HG03196 (cell line): ENCODE data around the gene DZIP1L.
"Not testable (repeated sequence)": the region's sequence is repeated elsewhere in the genome, so short reads cannot be mapped to it uniquely, and the experiment has no call there.

ENCODE experiments used
- ATAC-seq: cut with Tn5 transposase; IDR thresholded peaks from one replicate; pipeline ENCODE4 v1.9.1; 2021; ENCODE audit not compliant: unreplicated experiment

Gene DZIP1L

GRCh38 chr3:138114431-138114918, 933 bp downstream of the DZIP1L start:
- ATAC-seq = no peak

- ATAC-seq = no peak
Observed at GRCh38 chr3:138113326-138113725, 2.1 kb downstream of the DZIP1L start.

- ATAC-seq = no peak
Observed at GRCh38 chr3:138112362-138112761, 3.0 kb downstream of the DZIP1L start.

GRCh38 chr3:138105598-138105997, 9.8 kb downstream of the DZIP1L start:
- ATAC-seq = no peak

- ATAC-seq = no peak
Observed at GRCh38 chr3:138103466-138103865, 11.9 kb downstream of the DZIP1L start.

DNA sequence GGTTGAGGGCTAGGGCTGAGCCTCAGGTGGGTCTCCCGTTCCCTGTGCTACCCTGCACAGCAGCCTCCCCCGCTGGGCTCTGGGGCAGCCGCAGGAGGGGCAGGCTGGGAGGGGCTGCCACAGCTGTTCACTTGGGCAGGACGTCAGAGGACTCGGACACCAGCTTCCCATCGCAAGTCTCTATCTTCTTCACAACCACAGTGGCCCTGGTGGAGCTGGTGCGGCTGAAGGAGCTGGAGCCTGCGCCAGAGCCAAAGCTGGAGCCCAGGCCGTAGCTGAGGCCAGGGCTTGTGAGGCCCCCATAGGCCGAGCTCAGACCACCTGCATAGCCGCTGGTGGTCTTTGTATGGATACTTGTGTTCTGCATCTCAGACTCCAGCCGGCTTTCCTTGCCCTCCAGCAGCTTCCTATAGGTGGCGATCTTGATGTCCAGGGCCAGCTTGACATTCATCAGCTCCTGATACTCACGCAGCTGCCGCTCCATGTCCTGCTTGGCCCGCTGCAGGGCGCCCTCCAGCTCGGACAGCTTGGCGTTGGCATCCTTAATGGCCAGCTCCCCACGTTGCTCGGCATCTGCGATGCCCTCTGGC, 14.0 kb downstream of the DZIP1L start:
- not testable (repeated sequence) for ATAC-seq

GRCh38 chr3:138099417-138099816, 16.0 kb downstream of the DZIP1L start:
- ATAC-seq = no peak

- ATAC-seq = no peak
Observed at GRCh38 chr3:138097192-138098172, 17.9 kb downstream of the DZIP1L start.

- no peak for ATAC-seq
Observed at GRCh38 chr3:138093721-138094120, 21.7 kb downstream of the DZIP1L start.

- no peak for ATAC-seq
Observed at GRCh38 chr3:138092023-138092422, 23.4 kb downstream of the DZIP1L start.

DNA sequence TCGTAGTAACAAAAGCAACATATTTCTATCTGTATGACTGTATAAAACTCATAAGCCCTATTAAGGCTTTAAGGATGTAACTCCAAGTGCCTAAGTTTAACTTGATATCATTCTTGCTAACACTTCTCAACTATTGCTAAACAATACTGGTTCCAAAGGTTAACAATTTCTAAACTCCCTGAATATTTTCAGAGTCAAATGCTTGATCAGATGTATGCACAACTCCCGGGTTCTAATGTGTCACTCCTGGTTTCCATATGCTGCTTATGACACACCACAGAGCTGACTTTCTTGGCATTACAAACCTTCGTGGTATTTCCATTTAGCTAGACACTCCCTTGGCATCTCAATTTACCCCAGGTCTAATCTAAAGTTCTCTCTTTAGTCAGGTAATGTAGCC, 26.3 kb downstream of the DZIP1L start:
- ATAC-seq = no peak

- not testable (repeated sequence) for ATAC-seq
Observed at GRCh38 chr3:138085745-138086144, 29.7 kb downstream of the DZIP1L start.

DNA sequence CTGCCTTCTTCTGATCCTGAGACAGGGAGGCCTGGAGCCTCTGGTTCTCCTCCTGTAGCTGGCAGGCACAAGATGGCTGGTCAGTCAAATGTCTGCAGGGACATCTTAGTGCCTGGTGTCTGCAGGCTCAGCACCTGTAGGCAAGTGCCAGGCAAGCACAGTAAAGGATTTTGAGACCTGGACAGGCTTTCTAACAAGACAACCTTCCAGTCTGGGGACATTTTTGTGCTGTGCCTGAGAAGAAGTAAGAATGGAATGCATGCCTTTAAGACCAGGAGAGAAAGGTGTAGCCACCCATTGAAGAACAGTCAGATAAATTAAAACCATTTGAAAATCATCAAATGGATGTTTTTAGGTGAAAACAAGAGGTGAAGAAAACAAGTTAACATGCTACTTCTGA, 31.2 kb downstream of the DZIP1L start:
- no peak for ATAC-seq

GRCh38 chr3:138082992-138083386, 32.4 kb downstream of the DZIP1L start:
- ATAC-seq = no peak

GRCh38 chr3:138082085-138082991, 33.1 kb downstream of the DZIP1L start:
- peak; percentile 45 for ATAC-seq

GRCh38 chr3:138081371-138082084, 33.9 kb downstream of the DZIP1L start:
- no peak for ATAC-seq

GRCh38 chr3:138079901-138080300, 35.5 kb downstream of the DZIP1L start:
- no peak for ATAC-seq

DNA sequence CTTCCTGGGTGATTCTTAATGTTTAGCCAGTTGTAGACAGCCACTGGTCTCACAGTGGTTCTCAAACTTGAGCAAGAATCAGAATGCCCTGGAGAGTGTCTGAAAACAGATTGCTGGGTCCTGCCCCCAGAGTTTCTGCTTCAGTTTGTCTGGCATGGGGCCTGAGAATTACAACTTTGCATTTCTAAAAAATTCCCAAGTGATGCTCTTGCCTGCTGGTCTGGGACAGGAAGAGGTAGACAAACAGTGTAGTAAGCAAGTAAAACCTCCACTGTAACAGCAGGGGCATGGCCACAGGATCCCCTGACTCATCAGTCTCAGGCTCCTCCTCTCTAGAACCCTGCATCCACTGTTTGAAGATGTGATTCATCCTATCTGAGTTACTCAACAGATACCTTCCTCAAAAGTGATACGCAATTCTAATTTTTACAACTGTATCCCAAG, 36.5 kb downstream of the DZIP1L start:
- ATAC-seq = no peak

GRCh38 chr3:138078096-138078495, 37.3 kb downstream of the DZIP1L start:
- ATAC-seq = no peak

- no peak for ATAC-seq
Observed at GRCh38 chr3:138072796-138073195, 42.6 kb downstream of the DZIP1L start.
